LNCaP clone FGC (cell line): ENCODE data around the gene GGT1.

Experiments used
- DNase-seq: peaks from one replicate; pipeline ENCODE4 v3.0.0-alpha.2; 2011; ENCODE audit warnings: low read depth
- H3K4me3 ChIP-seq: 2 replicates; pipeline ENCODE4 v1.5.1; 2011; ENCODE audit warnings: mild to moderate bottlenecking, low read depth, low read length, control low read depth
- CTCF ChIP-seq: IDR thresholded peaks from 2 replicates; pipeline ENCODE4 v1.5.1; 2012; ENCODE audit warnings: mild to moderate bottlenecking; ENCODE audit not compliant: control insufficient read depth, insufficient read depth; ENCODE audit errors: extremely low read depth

The GGT1 gene

GRCh38 chr22:24584871-24585411 lies 18.1 kb upstream of the GGT1 start:
- DNase-seq = no peak
- TF ChIP-seq CTCF = no peak
- no peak overlapping the region for H3K4me3 ChIP-seq

- no peak for DNase-seq
- no peak for TF ChIP-seq CTCF
Measured at GRCh38 chr22:24585461-24585860, 17.5 kb upstream of the GGT1 start.

GRCh38 chr22:24585927-24586546 lies 17.0 kb upstream of the GGT1 start:
- no peak for TF ChIP-seq CTCF
- no peak overlapping the region for H3K4me3 ChIP-seq
- DNase-seq = no peak

More at GRCh38 chr22:24585461-24585860, 17.5 kb upstream of the GGT1 start:
- no peak overlapping the region for H3K4me3 ChIP-seq

- DNase-seq = no peak
- TF ChIP-seq CTCF = no peak
- no peak overlapping the region for H3K4me3 ChIP-seq
Measured at GRCh38 chr22:24587251-24587650, 15.7 kb upstream of the GGT1 start.

GRCh38 chr22:24587948-24588347 lies 15.0 kb upstream of the GGT1 start:
- no peak overlapping the region for H3K4me3 ChIP-seq
- DNase-seq = no peak
- TF ChIP-seq CTCF = no peak

GRCh38 chr22:24588381-24588756 lies 14.6 kb upstream of the GGT1 start:
- no peak for DNase-seq
- TF ChIP-seq CTCF = no peak
- H3K4me3 ChIP-seq = no peak overlapping the region
